Neural progenitor cell (in vitro differentiated cells): ENCODE measurements around the gene P2RX3. TPM values are rescaled to one million over a fixed set of nuclear protein-coding genes. Genes with fewer than 3 reads are reported as not detected.

ENCODE experiments used
- DNase-seq: peaks from one replicate; pipeline ENCODE4 v3.0.0-alpha.2; 2016; ENCODE audit warnings: low spot score
- H2AFZ ChIP-seq: fragments of 200-600 bp; sonication (generic); replicated peaks from 2 replicates; pipeline ENCODE4 v1.6.1; 2016; ENCODE audit warnings: antibody characterized with exemption
- H3F3A ChIP-seq: fragments of 200-600 bp; sonication (generic); 2 replicates; pipeline ENCODE4 v1.6.1; 2016; ENCODE audit warnings: antibody characterized with exemption, low read depth
- H3K27ac ChIP-seq: fragments of 200-600 bp; sonication (generic); 2 replicates; pipeline ENCODE4 v1.5.1; 2016; ENCODE audit warnings: mild to moderate bottlenecking
- H3K27me3 ChIP-seq: fragments of 200-600 bp; sonication (generic); 2 replicates; pipeline ENCODE4 v1.6.1; 2016; ENCODE audit warnings: mild to moderate bottlenecking, moderate library complexity
- H3K36me3 ChIP-seq: fragments of 200-600 bp; sonication (generic); 2 replicates; pipeline ENCODE4 v1.5.1; 2016
- H3K4me1 ChIP-seq: fragments of 200-600 bp; sonication (generic); 2 replicates; pipeline ENCODE4 v1.6.1; 2016; ENCODE audit warnings: mixed run types
- H3K4me2 ChIP-seq: fragments of 200-600 bp; sonication (generic); 2 replicates; pipeline ENCODE4 v1.6.1; 2016
- H3K4me3 ChIP-seq: fragments of 200-600 bp; sonication (generic); 2 replicates; pipeline ENCODE4 v1.5.1; 2016
- H3K79me2 ChIP-seq: fragments of 200-600 bp; sonication (generic); 2 replicates; pipeline ENCODE4 v1.6.1; 2016; ENCODE audit warnings: low read depth
- H3K9ac ChIP-seq: fragments of 200-600 bp; sonication (generic); 2 replicates; pipeline ENCODE4 v1.6.1; 2016
- H3K9me3 ChIP-seq: fragments of 200-600 bp; sonication (generic); 2 replicates; pipeline ENCODE4 v1.5.1; 2016; ENCODE audit warnings: low read depth
- H4K20me1 ChIP-seq: fragments of 200-600 bp; sonication (generic); 2 replicates; pipeline ENCODE4 v1.6.1; 2016; ENCODE audit warnings: low read depth
- H3K27ac Mint-ChIP-seq: 3 replicates; pipeline ENCODE4 v1.8.0; 2021; ENCODE audit warnings: mixed read lengths
- H3K27me3 Mint-ChIP-seq: 2 replicates; pipeline ENCODE4 v1.8.0; 2022; ENCODE audit warnings: low read depth, mild to moderate bottlenecking, inconsistent platforms, moderate library complexity, mixed read lengths; ENCODE audit not compliant: insufficient read depth
- H3K36me3 Mint-ChIP-seq: 3 replicates; pipeline ENCODE4 v1.8.0; 2021; ENCODE audit warnings: mixed read lengths
- H3K4me1 Mint-ChIP-seq: 3 replicates; pipeline ENCODE4 v1.8.0; 2021; ENCODE audit warnings: mixed read lengths
- H3K4me3 Mint-ChIP-seq: 3 replicates; pipeline ENCODE4 v1.8.0; 2021; ENCODE audit warnings: mild to moderate bottlenecking, moderate library complexity, mixed read lengths
- H3K9me3 Mint-ChIP-seq: 3 replicates; pipeline ENCODE4 v1.8.0; 2020; ENCODE audit warnings: mixed read lengths
- CTCF ChIP-seq: fragments of 200-600 bp; sonication (generic); IDR thresholded peaks from 2 replicates; pipeline ENCODE4 v1.5.1; 2017; ENCODE audit warnings: antibody characterized with exemption, mild to moderate bottlenecking
- EZH2 ChIP-seq: fragments of 200-600 bp; sonication (generic); IDR thresholded peaks from 2 replicates; pipeline ENCODE4 v1.6.1; 2017; ENCODE audit warnings: antibody characterized with exemption, mild to moderate bottlenecking, moderate library complexity
- EZH2phosphoT487 ChIP-seq: fragments of 200-600 bp; sonication (generic); IDR thresholded peaks from 2 replicates; pipeline ENCODE4 v1.6.1; 2017; ENCODE audit warnings: antibody characterized with exemption
- total RNA-seq: library from RNA; depleted of rRNA; stranded (reverse); fragments of >200 nt; gene quantifications from 2 replicates; pipeline ENCODE4 v1.2.3, GENCODE V29; 2015; ENCODE audit warnings: low replicate concordance

P2RX3 gene
- total RNA-seq, 1 donor from 2014 or later = 2.4 TPM

DNA sequence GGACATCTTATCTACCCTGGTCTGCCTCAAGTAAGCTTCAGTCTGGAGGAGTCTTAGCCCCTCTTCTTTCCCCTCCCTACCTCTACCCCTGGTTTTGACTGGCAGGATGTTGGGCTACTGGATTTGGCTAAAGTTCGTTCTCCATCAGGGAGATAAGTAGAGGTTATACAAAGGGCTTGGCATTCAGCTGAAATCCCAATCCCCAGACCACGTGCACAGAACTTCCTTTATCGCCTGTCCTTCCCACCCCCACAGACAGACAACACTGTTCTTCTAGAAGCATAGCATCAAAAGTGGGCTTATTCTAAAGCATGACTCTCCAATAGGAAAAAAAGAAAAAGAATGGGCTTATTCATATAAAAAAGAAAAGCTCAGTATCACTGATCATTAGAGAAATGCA lies 35.0 kb downstream of the P2RX3 start:
- Mint-ChIP-seq H3K9me3 (no peaks in the 10 kb centered on the region), H3K27ac (no peak overlapping the region), H3K36me3 (no peaks in the 10 kb centered on the region)

GRCh38 chr11:57374966-57375365 lies 36.8 kb downstream of the P2RX3 start:
- Histone ChIP-seq H3F3A (no peaks in the 10 kb centered on the region), H3K9me3 (no peaks in the 10 kb centered on the region), H3K4me1 (no peaks in the 10 kb centered on the region), H3K9ac (no peak overlapping the region), H3K36me3 (no peaks in the 10 kb centered on the region), H4K20me1 (no peaks in the 10 kb centered on the region), H3K27me3 (peaks cover 14% of the 10 kb centered on the region), H3K4me2 (no peak overlapping the region), H3K4me3 (no peak overlapping the region), H3K27ac (no peak overlapping the region), H2AFZ (no peak overlapping the region), H3K79me2 (no peaks in the 10 kb centered on the region)
- no peak for DNase-seq
- no peaks in the 10 kb centered on the region for H3K4me1 Mint-ChIP-seq
- H3K27ac Mint-ChIP-seq = no peak overlapping the region
- peaks cover 15% of the 10 kb centered on the region for H3K27me3 Mint-ChIP-seq
- no peak overlapping the region for H3K4me3 Mint-ChIP-seq
- TF ChIP-seq CTCF (no peak), EZH2 (no peak), EZH2phosphoT487 (no peak)
- no peaks in the 10 kb centered on the region for H3K9me3 Mint-ChIP-seq
- no peaks in the 10 kb centered on the region for H3K36me3 Mint-ChIP-seq

More for the DNA sequence above, 35.0 kb downstream of the P2RX3 start:
- Histone ChIP-seq H3K36me3 (no peaks in the 10 kb centered on the region), H2AFZ (no peak overlapping the region), H4K20me1 (no peaks in the 10 kb centered on the region), H3K79me2 (no peaks in the 10 kb centered on the region), H3K27me3 (peaks cover 14% of the 10 kb centered on the region), H3K4me3 (no peak overlapping the region), H3F3A (no peaks in the 10 kb centered on the region), H3K4me1 (no peaks in the 10 kb centered on the region), H3K9ac (no peak overlapping the region), H3K9me3 (no peaks in the 10 kb centered on the region), H3K27ac (no peak overlapping the region), H3K4me2 (no peak overlapping the region)
- Mint-ChIP-seq H3K27me3 (peaks cover 5% of the 10 kb centered on the region), H3K4me3 (no peak overlapping the region), H3K4me1 (peaks cover 8% of the 10 kb centered on the region)
- DNase-seq = no peak
- TF ChIP-seq EZH2 = no peak
- no peak for TF ChIP-seq CTCF
- TF ChIP-seq EZH2phosphoT487 = no peak

DNA sequence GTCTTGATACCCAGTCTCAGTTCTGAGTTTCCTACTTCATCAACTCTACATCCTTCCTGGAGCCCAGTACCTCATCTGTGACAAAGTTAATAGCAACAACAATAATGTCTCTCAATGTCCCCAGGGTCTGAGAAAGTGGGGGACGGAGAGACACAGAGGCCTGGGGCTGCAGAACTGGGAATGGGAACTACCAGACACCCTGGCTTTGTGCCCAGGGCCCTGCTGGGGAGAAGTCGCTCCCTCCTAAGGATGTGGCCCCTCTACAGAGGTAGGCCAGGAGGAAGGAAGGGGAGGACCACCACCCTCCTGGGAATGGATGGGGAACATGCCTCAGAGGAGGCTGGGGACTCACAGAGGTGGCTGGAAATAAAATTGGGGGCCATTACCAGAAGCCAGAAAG lies 37.3 kb downstream of the P2RX3 start:
- Mint-ChIP-seq H3K27ac (no peak overlapping the region), H3K9me3 (no peaks in the 10 kb centered on the region), H3K4me1 (no peaks in the 10 kb centered on the region), H3K4me3 (no peak overlapping the region), H3K36me3 (no peaks in the 10 kb centered on the region), H3K27me3 (peaks cover 18% of the 10 kb centered on the region)
- Histone ChIP-seq H3K36me3 (no peaks in the 10 kb centered on the region), H3K4me3 (no peak overlapping the region), H3K9me3 (no peaks in the 10 kb centered on the region), H3K27ac (no peak overlapping the region), H3K27me3 (peaks cover 14% of the 10 kb centered on the region), H3F3A (no peaks in the 10 kb centered on the region), H3K4me1 (no peaks in the 10 kb centered on the region), H3K4me2 (no peak overlapping the region), H3K79me2 (no peaks in the 10 kb centered on the region), H3K9ac (no peak overlapping the region), H2AFZ (no peak overlapping the region), H4K20me1 (no peaks in the 10 kb centered on the region)
- no peak for TF ChIP-seq CTCF
- TF ChIP-seq EZH2phosphoT487 = no peak
- no peak for TF ChIP-seq EZH2
- DNase-seq = no peak
